Activated naive CD4-positive, alpha-beta T cell (primary cell): ENCODE results near the gene EPN2.
"Not testable (repeated sequence)": the region's sequence is repeated elsewhere in the genome, so short reads cannot be mapped to it uniquely, and the experiment has no call there.

Source experiments
- DNase-seq, 4 experiments: peaks; one replicate each; lab custom pipeline; 2025; lab: John Stamatoyannopoulos, UW

Gene EPN2

DNA sequence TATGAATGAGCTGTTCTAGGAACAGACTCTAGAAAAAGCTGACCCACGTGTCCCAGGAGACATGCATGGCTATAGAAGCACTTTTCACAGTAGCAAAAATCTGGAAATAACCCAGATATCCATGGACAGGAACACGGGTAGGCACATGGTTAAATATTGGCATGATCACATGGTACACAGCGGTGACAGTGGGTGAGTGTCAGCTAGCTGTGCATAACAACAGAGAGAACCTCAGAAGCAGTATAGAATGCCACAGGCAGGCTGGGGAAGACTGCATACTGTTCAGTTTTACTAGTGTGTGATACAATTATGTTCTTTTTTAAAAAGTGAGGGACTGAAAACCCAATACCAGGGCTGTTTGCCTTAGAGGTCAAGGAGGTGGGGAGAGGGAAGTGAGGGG, 31.4 kb downstream of the EPN2 start:
- no peak for DNase-seq

DNA sequence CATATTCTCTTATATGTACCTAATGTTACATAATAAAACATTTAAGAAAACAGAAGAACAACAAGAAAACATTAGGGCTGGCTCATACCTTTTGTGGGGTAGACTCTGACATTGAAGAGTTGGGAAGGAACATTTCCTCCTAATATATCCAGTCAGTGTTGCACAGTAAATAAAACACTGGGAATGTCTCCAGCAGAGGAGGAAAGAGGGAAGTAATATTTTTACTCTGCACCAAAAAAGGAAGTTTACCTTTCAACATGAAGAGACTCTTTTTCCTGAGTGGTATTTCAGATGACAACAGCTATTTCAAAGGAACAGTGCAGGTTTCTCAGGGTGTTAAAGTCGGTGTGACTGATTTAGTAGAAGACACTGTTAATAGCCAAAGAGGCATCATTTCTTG, 31.9 kb downstream of the EPN2 start:
- no peak for DNase-seq

DNA sequence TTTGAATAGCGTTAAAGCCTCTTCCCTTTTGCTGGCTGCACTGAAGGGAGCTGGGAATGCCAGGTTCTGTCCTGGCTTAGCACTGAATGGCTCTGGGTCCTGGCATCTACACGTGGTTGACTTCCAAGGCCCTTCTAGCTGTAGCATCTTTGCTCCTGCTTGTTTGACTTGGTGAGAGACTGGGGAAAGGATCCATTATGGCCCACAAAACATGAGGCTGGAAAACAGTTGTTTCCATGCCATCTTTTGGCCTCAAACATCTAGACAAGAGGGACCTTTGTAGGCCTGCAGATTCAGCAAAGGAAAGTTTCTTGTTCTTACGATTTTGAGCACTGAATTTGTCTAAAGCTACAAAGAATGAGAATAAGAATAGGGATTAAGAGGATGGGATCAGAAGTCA, 32.5 kb downstream of the EPN2 start:
- no peak for DNase-seq

DNA sequence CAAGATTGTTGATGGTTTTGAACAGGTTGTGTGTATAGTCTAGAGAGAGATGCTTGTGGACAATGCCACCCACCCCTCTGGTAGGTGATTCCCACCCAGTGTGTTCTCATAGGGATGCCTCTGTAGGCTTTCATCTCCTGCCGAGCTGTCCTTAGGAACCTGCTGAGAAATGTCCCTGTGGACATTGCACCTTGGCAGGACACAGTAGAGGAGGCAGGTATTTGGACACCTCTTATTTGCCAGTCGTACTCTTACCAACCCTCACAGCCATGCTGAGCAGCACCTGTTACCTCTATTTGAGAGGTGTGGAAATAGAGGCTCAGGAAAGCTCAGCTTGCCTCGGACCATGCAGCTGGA, 33.2 kb downstream of the EPN2 start:
- no peak for DNase-seq

DNA sequence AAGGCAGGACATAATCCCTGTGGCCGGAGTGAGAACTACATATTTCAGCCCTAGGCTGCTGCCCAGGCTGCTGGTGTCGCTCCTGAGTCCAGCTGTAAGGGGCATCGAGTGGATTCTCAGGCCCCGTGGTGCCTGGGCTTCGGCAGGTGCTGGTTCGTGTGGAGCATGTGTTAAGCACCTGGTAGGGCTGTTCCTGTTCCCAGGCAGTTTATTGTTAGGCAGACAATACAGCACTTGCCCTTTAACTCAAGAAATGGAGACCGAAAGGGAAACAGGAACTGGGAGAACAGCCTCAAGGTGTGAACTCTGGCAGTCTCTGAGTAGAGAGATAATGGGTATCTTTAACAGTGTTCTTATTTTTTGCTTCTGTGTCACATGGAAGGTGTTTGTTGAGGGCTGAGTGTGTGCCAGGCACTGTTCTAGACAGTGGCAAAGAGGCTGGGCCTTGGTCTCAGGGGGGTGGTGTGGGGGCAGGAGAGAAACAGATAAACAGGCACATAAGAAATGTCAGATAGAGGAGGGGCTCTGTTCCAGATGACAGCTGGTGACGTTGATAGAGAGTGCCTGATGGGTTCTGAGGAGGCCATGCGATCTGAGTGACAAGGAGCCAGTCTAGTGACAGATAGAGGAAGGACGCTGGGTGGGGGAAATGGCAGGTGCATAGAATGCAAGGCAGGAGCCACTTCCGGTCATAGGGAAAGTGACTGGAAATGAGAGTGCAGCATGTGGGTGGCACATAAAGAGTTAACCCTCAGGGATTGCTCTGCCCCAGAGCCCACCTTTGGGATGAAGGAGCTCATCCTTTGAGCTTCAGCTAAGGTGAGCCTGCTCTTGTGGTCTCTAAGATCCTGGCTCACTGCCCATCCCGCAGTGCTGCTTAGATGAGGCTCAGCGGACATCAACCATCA, 33.8 kb downstream of the EPN2 start:
- no peak for DNase-seq

DNA sequence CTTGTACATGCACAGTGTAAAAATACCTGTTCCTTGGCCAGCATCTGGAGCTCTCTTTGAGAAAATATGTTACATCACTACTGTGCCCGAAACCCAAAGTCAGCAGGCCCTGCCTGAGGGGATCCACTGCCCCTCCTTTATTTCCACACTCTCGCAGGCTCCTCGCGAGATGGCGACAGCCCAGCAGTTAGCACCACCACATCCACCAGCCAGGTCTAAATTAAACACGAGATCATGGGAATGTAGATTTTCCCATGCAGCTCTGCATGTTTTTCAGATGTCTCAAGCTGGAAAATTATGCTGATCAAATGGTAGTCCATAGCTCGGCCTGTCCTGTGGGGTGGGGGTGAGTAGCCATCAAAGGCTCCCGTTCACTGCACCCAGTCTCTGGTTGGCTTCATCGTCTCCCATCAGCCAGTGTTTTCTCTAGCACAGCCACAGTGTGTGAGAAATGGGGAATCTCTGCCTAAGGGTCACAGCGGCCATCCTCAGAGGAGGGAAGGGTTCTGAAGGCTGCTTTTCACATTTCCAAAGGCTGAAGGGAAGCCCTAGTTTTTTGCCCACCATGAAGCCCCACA, 34.7 kb downstream of the EPN2 start:
- no peak for DNase-seq

DNA sequence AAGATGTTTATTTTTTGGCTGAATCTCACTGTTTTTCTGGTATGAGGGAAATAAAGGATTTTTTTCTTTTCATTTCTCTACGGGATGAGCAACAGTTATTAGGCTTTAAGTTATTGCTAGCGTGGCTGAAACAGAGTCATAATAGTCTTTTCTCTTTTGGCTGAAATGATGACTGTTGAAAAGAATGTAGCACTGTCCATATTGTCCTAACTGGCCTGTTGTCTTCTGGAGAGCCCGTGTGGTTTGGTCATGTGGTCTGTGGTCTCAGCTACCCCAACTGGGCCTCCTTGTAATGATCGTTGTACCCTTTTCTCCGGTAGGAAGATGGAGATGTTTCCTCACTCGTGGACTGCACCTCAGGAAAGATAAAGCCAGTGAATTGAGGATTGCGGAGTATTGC, 36.6 kb downstream of the EPN2 start:
- no peak for DNase-seq

DNA sequence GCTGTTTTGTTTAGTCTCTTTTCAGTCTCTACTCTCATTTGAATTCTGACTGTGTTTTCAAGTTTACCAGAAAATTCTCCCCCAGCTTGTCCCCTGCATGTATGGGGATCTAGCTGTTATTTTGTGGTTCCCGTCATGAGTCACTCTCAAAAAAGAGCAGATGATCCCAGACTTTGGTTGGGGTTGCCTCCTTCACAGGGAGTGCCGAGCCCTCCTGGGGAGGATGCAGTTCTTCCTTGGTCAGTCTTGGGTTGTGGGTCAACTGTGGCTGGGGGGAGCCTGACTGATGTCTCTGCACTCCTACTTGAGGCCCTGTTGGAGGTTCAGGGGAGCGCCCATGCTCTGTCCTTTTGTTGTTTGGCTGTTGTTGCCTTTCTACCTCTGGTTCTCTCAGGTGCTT, 37.7 kb downstream of the EPN2 start:
- no peak for DNase-seq

DNA sequence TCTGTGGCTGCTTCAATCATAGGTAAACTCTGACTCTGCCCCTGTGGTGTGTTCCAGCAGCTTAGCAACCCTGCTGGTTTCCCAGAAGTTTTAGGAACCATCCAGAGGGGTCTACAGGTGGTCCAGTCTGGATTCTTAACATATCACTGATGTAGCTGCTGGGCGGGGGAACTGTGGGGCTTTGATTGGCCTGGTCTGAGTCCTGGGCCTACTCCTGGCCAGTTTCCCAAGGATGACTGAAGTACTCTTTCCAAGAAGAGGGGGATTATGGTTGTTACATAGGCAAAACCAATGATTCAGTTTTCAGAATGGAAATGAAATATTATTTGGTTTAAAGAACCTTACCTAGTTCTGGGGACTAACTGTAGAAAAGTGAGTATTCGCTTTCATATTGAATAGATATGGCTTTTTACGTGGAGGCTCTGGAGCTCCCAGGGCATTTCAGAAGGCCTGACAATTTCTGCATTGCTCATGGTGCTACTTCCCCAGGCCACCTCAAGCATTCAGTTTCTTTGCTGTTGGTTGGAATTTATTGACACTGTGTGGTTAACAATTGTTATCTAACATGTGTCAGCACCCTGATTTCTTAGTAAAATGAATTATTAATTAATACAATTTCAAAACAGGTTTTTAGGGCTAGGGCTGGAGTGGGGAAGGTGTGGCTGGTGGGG, 38.4 kb downstream of the EPN2 start:
- no peak for DNase-seq

DNA sequence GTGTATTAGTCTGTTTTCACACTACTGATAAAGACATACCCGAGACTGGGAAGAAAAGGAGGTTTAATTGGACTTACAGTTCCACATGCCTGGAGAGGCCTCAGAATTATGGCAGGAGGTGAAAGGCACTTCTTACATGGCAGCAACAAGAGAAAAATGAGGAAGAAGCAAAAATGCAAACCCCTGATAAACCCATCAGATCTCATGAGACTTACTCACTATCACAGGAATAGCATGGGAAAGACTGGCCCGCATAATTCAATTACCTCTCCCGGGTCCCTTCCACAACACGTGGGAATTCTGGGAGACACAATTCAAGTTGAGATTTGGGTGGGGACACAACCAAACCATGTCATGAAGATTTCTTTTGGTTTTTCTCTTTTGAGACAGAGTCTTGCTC, 41.1 kb downstream of the EPN2 start:
- not testable (repeated sequence) for DNase-seq

DNA sequence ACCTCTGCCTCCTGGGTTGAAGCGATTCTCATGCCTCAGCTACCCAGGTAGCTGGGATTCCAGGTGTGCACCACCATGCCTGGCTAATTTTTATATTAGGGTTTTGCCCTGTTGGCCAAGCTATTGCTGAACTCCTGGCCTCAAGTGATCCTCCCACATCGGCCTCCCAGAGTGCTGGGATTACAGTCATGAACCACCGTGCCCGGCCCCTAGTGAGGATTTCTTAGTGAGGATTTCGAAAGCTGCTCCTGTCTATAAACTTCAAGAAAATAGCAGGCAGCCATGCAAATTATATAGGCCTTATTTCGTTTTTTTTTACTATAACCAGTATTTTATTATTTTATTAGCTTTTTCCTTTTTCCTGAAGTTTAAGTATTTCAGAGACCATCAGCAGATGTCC, 41.6 kb downstream of the EPN2 start:
- no peak for DNase-seq

DNA sequence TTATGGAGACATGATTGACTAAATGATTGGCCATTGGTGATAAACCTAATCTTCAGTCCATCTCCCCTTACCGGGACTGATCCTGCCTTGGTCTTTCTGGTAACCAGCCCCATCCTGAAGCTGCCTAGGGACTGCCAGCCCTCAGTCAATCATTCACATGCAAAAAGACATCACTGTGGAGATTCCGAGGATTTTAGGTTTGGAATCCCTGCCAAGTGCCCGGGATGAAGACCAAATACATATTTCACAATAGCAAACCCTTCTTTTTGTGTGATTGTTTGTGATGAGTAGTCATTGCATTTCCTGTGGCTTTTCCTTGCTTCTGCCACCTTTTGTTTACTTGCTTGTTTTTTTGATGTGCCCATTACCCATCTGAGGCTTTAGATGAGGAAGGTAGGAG, 44.0 kb downstream of the EPN2 start:
- no peak for DNase-seq

DNA sequence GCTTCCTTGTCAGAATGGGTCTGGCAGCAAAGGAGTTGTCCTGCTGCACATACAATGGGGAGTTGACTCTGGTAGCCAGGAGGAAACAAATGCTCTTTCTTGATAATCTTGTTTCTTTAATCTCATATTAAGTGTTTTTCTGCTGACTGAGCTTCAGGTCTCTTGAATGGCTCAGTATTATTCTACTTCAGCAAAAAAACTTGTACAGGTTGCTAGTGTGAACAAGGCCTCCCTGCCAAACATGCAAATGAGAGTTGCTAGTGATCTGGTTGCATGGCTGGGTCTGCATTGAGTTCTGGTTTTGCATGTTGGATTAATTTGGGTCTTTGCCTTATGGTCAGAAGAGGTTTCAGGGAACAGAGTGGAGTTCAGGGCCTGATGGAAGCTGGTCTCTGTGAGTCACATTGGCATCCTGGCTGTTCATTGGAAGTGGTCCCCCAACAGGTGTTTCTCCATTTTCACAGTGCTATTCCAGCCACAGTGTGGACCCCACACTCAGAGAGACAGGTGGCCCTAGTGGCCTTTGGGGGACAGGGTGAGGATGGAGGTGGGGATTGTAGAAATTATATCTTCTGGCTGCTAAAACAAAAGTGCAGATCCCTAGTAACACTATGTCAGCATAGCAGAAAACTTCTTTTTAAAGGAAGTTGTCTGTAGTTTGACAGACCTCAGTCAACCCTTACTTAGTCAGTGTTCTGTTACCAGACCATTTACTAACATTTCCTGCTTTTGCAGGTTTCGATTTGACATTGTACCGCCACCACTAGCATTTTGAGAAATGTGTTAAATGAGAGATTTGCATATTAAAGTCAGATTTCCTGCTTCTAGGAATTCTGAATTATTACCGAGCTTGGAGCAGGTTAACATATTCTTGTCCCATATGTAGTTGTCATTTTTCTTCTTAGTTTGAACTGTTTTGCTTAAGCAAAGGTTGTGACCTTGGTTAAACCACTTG, 47.1 kb downstream of the EPN2 start:
- no peak for DNase-seq

DNA sequence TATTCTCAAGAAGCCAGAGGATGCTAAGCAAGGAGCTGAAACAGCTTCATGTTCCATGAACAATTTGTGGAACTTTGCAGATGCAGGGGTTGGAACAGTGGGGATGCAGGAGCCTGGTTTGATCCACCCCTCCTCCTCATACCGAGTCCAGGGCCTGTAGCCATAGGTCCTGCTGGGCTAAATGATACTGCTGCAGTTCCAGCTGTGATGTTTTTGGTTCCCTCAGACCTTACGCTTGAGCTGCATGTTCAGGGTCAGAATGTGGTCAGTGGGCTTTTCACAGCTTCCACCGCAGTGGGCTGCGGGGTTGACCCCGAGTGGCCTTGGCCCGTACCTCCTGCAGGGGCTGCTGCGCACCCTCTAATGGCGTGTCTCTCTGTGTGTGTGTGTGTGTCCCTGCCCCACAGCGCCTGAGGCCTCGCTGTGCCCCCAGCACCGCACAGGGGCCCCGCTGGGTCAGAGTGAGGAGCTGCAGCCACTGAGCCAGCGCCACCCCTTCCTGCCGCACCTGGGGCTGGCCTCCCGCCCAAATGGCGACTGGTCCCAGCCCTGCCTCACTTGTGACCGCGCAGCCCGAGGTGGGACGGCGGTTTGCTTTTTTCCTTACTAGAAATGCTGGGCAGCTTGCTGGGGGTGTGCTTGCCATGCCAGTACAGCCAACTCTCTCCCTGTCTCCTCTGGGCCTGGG, 48.2 kb downstream of the EPN2 start:
- DNase-seq = no peak

DNA sequence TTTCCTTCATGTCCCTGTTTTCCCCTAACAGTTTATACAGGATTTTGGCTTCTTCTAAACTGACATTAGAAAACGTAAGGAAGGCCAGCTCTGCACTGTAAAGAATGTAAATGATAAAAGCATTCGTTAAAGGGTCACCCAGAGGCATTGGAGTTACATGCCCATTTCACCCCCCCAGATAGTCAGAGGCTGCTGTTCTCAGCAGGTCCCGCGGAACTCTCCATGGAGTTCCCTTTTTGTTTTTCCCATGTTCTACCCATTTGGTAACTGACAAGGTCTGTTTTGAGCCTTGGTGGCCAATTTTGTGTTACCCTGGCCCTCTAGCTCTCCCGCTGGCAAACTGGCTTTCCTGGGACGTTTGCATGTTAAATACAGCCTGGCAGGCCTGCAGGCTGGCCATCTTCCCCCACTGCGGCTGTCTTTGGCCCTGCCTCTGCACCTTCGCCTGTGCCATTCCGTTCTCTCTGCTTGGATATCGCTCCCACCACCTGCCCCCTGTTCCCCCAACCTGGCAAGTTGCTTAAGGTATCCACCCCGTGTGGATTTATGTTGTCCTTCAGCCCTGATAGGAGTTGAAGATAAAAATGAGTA, 49.7 kb downstream of the EPN2 start:
- DNase-seq = no peak

DNA sequence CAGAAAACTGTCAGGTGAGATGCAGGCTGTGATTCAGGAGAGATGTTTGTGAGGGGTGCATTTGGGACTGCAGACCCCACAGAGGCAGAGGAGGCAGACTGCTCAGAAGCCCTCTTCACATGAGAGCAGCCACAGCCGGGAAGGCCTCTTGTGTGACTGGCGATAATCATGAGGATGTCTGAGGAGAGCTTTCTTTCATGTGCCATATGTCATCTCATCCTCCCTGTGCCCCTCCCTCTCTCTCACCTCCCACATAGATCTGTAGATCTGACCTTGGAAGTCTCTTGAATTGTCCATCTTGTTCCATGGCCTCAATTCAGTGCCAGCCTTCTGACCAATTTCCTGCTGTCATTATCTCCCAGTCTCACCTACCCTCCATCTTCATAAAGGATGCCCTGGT, 50.5 kb downstream of the EPN2 start:
- no peak for DNase-seq

DNA sequence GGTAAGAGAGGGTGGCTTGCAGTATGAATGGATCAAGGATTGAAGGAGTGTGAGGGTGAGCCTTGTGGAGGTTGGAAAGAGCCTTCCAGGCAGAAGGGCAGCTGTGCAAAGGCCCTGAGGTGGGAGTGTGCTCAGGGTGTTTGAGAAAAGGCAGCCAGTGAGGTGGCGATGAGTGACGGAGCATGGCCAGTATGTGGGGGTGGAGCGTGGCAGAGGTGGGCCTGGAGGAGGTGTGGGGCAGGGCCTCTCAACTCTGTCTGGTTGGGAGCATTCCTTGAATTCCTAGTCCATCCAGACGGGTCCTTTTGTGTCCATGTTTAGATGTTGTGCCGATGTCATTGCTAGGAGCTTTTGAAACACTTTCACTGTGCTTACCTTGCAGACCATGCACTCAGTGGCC, 51.3 kb downstream of the EPN2 start:
- DNase-seq = no peak

DNA sequence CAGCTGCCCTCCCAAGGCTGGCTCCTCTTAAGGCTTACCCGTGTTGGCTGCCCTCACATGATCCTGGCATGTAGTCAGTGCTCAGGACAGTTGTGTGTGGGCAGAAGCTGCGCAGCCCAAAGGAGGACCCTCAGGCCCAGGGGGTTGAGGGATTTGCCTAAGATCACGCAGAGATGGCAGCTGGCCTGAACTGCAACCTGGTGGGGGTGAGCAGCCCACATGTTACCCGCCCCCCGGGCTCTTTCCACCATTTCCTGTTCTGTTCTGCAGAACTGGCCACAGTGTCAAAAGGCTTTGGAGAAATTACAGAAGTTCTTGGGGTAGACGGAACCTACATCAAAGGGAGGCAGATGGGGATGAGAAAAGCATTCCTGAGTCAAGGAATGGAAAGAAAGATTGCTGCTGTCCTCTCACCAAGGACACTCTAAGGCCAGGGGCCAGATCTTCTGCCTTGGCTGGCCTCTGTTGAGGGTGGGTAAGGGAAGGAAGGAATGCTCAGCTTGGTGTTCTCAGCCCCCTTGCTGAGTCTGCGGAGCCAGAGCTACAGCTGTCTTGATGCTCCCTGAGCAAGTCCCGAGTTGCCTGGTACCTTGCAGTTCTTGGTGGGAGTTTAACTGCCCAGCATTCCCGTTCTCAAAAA, 53.0 kb downstream of the EPN2 start:
- DNase-seq = no peak

DNA sequence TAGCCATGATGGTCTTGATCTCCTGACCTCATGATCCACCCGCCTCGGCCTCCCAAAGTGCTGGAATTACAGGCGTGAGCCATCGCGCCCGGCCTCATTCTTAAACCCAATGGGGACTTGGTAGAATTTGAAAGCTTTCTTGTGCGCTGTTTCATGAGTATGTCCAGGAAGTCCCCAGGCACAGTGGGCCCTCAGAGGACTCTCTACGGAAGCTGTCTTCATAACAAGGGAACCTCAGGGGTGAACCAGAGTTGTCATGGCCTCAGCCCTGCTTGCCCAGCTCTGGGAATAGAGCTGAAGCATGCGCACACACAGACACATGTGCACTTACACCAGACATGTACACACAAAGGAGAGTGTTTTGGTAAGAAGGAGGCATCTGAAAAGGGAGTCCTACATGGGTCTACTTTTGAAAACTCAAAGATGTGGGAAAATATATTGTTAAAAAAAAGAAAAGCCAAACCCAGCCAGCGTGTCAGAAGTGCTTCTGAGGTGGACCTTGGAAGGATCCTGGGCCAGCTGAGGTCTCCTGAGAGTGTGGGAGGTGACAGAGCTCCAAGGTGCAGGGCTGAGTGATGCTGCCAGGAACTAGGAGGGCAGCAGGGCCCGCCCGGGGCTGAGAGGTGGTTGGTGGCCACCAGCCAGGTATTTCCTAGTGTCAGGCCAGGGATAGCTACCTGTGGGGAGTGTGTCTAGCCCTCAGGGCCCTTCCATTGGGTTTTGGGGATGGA, 54.6 kb downstream of the EPN2 start:
- DNase-seq = no peak

DNA sequence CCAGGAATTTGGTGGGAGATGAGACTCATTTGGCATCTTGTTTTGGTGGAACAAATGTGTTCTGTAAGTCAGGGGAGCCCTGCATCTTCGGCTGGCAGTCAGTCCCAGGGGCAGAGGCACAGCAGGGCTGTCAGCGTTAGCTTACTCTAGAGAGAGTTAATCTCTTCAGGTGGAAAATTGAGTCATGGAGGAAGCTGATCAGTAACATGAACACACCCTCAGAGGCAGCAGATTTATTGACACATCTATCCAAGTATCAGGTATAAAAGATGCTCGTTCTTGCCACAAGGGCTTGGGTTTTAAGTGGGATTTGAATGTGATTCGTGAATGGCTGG, 55.2 kb downstream of the EPN2 start:
- no peak for DNase-seq
